KBM-7 (cell line): ENCODE measurements around the gene MYO1E.

Experiments used
- DNase-seq: peaks from one replicate; pipeline ENCODE4 v3.0.0-alpha.2; 2015
- in situ Hi-C: fragments of 300-500 bp; cut with MboI; formaldehyde crosslinking; loops from 2 replicates; pipeline ENCODE4 v1.14.3; 2020; ENCODE audit warnings: low sequenced_read_pairs, low pct_unique_long_range_greater_than_20kb, mixed read lengths

The MYO1E gene

GRCh38 chr15:59189241-59189640 is 183.4 kb downstream of the MYO1E start:
- DNase-seq: no peak
- in situ Hi-C loops: no loop called here

- no peak for DNase-seq
- in situ Hi-C loops: no loop called here
Observed at GRCh38 chr15:59186501-59186900, 186.2 kb downstream of the MYO1E start.

- DNase-seq: peak; percentile 15
- in situ Hi-C loops: no loop called here
Observed at GRCh38 chr15:59185725-59186124, 186.9 kb downstream of the MYO1E start.

- no peak for DNase-seq
- in situ Hi-C loops: no loop called here
Observed at GRCh38 chr15:59180945-59181600, 191.6 kb downstream of the MYO1E start.

- no peak for DNase-seq
- in situ Hi-C loops: no loop called here
Observed at GRCh38 chr15:59179717-59180116, 193.0 kb downstream of the MYO1E start.

GRCh38 chr15:59178151-59178695 is 194.4 kb downstream of the MYO1E start:
- in situ Hi-C loops: no loop called here
- no peak for DNase-seq

- in situ Hi-C loops: no loop called here
- no peak for DNase-seq
Observed at GRCh38 chr15:59177317-59177660, 195.4 kb downstream of the MYO1E start.

- no peak for DNase-seq
- in situ Hi-C loops: no loop called here
Observed at GRCh38 chr15:59176653-59177316, 195.9 kb downstream of the MYO1E start.

GRCh38 chr15:59174835-59175831 is 197.5 kb downstream of the MYO1E start:
- in situ Hi-C loops: no loop called here
- peak; percentile 70 for DNase-seq

- DNase-seq: no peak
- in situ Hi-C loops: no loop called here
Observed at GRCh38 chr15:59174151-59174834, 198.4 kb downstream of the MYO1E start.

- no peak for DNase-seq
- in situ Hi-C loops: no loop called here
Observed at GRCh38 chr15:59173194-59173593, 199.5 kb downstream of the MYO1E start.

GRCh38 chr15:59172289-59172901 is 200.3 kb downstream of the MYO1E start:
- in situ Hi-C loops: no loop called here
- DNase-seq: no peak

GRCh38 chr15:59171067-59171397 is 201.6 kb downstream of the MYO1E start:
- in situ Hi-C loops: no loop called here
- DNase-seq: no peak

GRCh38 chr15:59170295-59171066 is 202.2 kb downstream of the MYO1E start:
- in situ Hi-C loops: no loop called here
- DNase-seq: peak; percentile 14

- in situ Hi-C loops: no loop called here
Observed at GRCh38 chr15:59169251-59169708, 203.4 kb downstream of the MYO1E start.

GRCh38 chr15:59168536-59168935 is 204.1 kb downstream of the MYO1E start:
- in situ Hi-C loops: no loop called here
- no peak for DNase-seq

More at GRCh38 chr15:59169251-59169708, 203.4 kb downstream of the MYO1E start:
- DNase-seq: no peak

- in situ Hi-C loops: no loop called here
Observed at GRCh38 chr15:59166601-59167265, 205.9 kb downstream of the MYO1E start.

More at GRCh38 chr15:59166601-59167265, 205.9 kb downstream of the MYO1E start:
- DNase-seq: no peak
